GM18526 (cell line): Measurements from ENCODE around the gene CLASP1.
A peak's percentile ranks its signal among the peaks of the same experiment; 100 is the strongest.

Source experiments
- POLR2A ChIP-seq: IDR thresholded peaks from 3 replicates; pipeline ENCODE4 v1.6.1; 2011; ENCODE audit not compliant: insufficient read length; ENCODE audit errors: extremely low read depth

CLASP1 gene

GRCh38 chr2:121666042-121666441 lies 16.8 kb upstream of the CLASP1 start:
- no peak for TF ChIP-seq POLR2A

- TF ChIP-seq POLR2A = no peak
Observed at GRCh38 chr2:121665504-121665903, 16.2 kb upstream of the CLASP1 start.

- no peak for TF ChIP-seq POLR2A
Observed at GRCh38 chr2:121664713-121665112, 15.5 kb upstream of the CLASP1 start.

- TF ChIP-seq POLR2A = no peak
Observed at GRCh38 chr2:121664086-121664485, 14.8 kb upstream of the CLASP1 start.

GRCh38 chr2:121663434-121663833 lies 14.2 kb upstream of the CLASP1 start:
- TF ChIP-seq POLR2A = no peak

GRCh38 chr2:121662656-121663055 lies 13.4 kb upstream of the CLASP1 start:
- TF ChIP-seq POLR2A = no peak

GRCh38 chr2:121659933-121660332 lies 10.7 kb upstream of the CLASP1 start:
- TF ChIP-seq POLR2A = no peak

GRCh38 chr2:121653035-121653434 lies 3.8 kb upstream of the CLASP1 start:
- TF ChIP-seq POLR2A = no peak

GRCh38 chr2:121650315-121650930 lies 1.2 kb upstream of the CLASP1 start:
- TF ChIP-seq POLR2A = no peak

- TF ChIP-seq POLR2A = peak; percentile 35
Observed at GRCh38 chr2:121649596-121650314, 493 bp upstream of the CLASP1 start.

GRCh38 chr2:121648206-121649148 lies 785 bp downstream of the CLASP1 start:
- no peak for TF ChIP-seq POLR2A

- TF ChIP-seq POLR2A = no peak
Observed at GRCh38 chr2:121647396-121647795, 1.9 kb downstream of the CLASP1 start.

- no peak for TF ChIP-seq POLR2A
Observed at GRCh38 chr2:121644715-121645114, 4.5 kb downstream of the CLASP1 start.

- no peak for TF ChIP-seq POLR2A
Observed at GRCh38 chr2:121643877-121644276, 5.4 kb downstream of the CLASP1 start.

- no peak for TF ChIP-seq POLR2A
Observed at GRCh38 chr2:121640380-121641316, 8.6 kb downstream of the CLASP1 start.
